NCI-H524 treated with DMSO at 0.1 percent for 48 hours (cell line): ENCODE results near the gene ASH1L.
"Not testable (repeated sequence)": the region's sequence is repeated elsewhere in the genome, so short reads cannot be mapped to it uniquely, and the experiment has no call there.

Experiments
- DNase-seq: peaks from one replicate; lab custom pipeline; 2025; lab: John Stamatoyannopoulos, UW

Gene ASH1L

DNA sequence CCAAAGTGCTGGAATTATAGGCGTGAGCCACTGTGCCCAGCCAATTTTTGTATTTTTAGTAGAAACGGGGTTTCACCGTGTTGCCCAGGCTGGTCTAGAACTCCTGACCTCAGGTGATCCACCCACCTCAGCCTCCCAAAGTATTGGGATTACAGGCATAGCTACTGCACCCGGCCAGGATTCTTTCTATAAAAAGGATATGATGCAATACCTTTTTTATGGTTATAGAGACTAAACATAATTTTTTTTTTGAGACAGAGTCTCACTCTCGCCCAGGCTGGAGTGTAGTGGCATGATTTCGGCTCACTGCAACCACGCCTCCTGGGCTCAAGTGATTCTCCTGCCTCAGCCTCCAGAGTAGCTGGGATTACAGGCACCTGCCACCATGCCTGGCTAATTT lies 233.7 kb downstream of the ASH1L start:
- DNase-seq = not testable (repeated sequence)

DNA sequence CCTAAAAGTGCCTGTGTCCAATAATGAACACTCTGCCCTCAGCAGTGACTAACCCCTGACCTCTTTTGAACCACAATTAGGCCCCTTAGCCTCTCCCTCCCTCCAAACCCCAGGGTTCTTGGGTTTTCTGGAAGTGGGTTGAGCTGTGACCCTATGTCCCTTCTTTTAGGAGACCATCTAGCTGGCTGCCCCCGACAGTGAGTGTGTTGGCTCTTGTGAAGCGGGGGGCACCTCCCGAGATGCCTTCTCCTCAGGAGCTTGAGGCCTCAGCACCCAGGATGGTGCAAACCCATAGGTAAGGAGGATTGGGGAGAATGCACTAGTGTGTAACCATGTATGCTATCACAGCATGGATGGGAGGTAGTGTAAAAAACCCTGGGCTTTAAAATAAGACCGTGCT lies 234.6 kb downstream of the ASH1L start:
- DNase-seq = no peak

DNA sequence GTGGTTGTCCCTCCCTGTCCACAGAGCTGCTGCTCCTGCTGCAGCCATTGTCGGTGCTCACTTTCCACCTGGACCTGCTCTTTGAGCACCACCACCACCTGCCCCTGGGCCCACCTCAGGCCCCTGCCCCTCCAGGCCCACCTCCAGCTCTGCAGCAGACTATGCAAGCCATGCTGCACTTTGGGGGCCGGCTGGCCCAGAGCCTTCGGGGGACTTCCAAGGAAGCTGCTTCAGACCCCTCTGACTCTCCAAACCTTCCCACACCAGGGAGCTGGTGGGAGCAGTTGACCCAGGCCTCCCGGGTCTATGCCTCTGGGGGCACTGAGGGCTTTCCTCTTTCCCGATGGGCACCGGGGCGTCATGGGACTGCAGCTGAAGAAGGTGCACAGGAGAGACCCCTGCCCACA lies 236.0 kb downstream of the ASH1L start:
- no peak for DNase-seq

DNA sequence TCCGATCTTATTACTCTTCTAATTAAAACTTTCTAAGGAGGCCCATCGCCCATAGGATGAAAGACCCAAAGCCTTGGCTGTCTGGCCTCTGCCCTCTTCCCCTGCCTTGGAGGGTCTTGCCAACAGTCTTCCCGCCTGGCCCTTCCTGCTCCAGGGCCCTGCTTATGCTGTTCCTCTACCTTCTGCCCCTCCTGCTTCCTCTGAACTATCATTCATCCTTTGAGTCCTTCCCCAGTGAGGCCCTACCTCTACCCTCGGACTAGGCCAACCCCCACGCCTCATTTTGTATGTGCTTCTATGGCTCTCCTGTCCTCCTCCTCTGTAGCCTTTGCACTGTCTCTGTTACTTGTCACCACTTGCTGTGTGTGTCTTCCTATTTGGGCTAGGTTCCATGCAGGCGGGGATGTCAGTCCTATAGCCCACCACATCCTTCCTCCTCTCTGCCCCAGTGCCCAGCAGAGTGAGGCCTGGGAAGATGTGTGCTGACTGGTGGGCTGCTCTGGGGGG lies 236.5 kb downstream of the ASH1L start:
- no peak for DNase-seq

DNA sequence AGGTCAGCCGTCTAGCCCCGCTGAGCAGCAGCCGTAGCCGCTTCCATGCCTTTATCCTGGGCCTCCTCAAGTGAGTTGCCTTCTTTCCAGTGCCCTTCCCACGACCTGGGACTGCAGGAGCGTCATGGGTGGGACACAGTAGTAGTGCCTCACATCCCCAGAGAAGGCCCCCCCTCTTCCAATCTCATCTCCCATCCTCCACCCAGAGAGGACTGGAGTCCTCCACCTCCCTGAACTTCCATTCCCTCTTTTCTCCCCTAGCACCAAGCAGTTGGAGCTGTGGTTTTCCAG lies 237.1 kb downstream of the ASH1L start:
- DNase-seq = no peak

DNA sequence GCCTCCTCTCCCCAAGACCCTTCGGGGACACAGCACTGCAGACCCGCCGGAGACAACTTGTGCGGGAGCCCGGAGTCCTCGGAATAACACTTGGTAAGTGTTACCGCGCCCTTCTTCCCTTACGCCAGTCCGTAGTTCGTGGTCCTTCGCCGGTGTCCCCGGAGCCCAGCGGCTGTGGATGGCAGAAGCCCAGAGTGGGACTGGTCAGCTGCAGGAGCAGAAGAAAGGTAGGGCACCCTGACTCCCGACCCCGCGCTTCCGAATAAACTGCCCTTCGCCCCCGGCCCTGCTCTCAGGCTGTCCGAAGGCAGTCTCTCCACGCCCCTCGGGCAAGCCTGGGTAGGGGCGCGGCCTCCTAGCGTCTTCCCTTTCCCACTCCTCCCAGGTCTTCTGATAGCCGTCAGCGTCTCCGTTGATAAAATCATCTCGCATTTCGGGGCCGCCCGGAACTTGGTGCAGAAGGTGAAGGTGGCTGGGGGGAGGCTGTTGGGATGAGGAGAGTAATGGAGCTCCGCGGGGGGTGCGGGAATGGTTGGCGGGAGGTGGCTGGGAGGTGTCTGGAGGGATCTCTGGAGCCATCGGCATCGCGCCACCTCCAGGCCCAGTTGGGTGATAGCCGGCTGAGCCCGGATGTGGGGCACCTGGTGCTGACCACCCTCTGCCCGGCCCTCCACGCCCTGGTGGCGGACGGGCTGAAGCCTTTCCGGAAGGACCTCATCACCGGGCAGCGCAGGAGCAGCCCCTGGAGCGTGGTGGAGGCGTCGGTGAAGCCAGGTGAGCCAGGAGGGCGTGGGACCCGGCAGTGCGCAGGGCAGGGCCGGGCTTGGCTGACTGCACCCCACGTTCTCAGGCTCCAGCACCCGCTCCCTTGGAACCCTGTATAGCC lies 237.6 kb downstream of the ASH1L start:
- DNase-seq = no peak

DNA sequence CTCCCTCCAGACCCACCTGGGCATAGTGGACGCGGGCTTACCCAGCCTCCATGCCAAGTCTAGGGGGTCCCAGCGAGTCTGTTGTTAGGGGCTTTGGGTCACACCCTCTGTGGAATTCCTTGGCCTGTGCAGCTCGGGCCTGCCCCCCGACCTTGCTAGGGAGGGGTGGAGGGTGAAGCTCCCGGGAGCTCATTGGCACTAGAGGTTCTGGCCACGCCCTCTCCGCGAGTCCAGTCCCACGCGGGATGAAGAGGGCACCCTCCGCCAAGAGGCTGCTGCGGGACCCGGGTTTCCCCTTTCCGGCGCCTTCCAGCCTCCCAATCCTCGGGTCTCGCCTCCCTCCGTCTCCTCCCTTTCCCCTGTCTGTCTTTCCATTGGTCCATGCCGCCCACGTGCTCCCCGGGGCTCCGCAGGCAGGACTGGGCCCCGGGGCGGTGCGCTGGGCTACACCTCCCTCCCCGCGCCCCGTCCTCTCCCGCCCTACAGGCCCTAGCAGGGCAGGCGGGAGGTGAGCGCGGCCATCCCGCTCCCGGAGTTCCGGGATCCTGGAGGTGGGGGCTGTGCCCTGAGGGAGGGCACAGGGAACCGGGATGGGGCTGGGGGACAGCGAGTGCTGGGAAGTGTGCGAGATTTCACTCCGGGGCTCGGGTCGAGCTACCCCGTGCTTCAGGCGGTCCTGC lies 238.4 kb downstream of the ASH1L start:
- DNase-seq = peak; percentile 65

DNA sequence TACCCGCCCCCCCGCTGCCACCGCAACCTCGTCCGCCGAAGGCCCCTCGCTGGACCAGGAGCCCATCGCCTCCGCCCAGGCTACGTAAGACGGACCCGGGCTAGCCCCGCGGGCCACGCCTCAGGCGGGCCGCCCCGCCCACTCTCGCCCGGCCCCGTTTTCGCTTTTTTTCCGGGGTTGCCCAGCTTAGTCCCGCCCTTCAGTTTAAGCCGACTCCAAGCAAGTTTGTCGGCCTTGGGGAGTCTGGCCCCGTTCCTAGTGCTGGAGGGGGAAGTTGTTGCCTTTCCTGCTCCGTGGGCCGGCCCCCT lies 238.9 kb downstream of the ASH1L start:
- DNase-seq = no peak

DNA sequence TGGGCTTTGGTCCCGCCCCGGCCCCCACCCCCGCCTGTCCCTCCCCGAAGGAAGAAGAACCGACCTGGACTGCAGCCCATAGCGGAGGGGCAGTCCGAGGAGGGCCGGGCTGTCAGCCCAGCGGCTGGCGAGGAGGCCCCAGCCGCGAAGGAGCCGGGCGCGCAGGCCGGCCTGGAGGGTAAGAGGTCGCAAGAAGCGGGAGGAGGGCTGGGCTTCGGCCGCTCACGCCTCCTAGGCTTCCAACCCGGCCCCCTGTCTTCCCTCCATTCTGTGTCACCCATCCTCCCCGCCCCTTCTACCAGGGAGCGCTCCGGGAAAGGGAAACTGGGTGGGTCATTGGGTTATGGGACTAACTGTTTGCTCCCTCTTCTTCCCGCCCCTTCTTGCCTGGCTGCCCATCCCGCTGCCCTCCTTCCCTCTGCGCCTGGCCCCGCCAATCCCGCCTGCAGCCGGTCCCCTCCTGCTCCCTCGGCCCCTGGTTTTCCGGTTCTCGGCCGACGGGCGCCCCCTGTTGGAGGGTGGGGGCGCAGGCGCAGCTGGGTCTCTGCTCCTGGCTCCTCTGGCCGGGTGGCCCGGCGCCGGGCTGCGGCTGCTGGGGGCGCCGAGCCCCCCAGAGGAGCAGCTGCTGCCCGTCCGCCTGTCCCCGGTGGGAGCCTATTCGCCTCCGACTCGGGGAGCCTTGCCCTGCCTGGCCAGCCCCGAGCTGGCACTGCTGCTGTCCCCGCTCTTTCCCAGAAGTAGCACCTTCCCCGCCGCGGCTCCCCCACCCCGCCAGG lies 239.5 kb downstream of the ASH1L start:
- DNase-seq = peak; percentile 28

DNA sequence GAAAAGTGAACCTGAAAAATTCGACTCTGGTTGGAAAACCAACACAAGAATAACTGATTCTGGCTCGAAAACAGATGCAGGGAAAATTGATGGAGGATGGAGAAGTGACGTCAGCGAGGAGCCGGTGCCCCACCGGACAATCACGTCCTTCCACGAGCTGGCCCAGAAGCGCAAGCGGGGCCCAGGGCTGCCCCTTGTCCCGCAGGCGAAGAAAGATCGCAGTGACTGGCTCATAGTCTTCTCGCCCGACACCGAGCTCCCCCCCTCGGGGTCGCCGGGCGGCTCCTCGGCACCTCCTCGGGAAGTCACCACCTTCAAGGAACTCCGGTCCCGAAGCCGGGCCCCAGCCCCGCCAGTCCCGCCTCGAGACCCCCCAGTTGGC lies 240.0 kb downstream of the ASH1L start:
- no peak for DNase-seq

DNA sequence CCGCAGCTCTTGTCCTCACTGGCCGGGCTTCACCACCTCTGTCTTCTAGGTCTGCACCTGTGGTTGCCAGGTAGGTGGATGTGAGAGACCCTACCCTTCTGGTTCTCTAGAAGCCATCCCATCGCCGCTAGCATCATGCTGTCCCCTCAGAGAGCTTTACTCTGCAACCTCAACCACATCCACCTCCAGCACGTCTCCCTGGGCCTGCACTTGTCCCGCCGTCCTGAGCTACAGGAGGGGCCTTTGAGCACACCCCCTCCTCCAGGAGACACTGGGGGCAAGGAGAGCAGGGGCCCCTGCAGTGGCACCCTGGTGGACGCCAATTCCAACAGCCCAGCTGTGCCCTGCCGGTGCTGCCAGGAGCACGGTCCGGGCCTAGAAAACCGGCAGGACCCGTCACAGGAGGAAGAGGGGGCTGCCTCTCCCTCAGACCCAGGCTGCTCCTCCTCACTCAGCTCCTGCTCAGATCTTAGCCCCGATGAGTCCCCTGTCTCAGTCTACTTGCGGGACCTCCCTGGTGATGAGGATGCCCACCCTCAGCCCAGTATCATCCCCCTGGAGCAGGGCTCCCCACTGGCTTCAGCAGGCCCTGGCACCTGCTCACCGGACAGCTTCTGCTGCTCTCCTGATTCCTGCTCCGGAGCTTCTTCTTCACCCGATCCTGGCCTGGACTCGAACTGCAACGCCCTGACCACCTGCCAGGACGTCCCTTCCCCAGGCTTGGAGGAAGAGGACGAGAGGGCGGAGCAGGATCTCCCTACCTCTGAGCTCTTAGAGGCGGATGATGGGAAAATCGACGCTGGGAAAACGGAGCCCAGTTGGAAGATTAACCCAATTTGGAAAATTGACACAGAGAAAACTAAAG lies 240.7 kb downstream of the ASH1L start:
- no peak for DNase-seq

DNA sequence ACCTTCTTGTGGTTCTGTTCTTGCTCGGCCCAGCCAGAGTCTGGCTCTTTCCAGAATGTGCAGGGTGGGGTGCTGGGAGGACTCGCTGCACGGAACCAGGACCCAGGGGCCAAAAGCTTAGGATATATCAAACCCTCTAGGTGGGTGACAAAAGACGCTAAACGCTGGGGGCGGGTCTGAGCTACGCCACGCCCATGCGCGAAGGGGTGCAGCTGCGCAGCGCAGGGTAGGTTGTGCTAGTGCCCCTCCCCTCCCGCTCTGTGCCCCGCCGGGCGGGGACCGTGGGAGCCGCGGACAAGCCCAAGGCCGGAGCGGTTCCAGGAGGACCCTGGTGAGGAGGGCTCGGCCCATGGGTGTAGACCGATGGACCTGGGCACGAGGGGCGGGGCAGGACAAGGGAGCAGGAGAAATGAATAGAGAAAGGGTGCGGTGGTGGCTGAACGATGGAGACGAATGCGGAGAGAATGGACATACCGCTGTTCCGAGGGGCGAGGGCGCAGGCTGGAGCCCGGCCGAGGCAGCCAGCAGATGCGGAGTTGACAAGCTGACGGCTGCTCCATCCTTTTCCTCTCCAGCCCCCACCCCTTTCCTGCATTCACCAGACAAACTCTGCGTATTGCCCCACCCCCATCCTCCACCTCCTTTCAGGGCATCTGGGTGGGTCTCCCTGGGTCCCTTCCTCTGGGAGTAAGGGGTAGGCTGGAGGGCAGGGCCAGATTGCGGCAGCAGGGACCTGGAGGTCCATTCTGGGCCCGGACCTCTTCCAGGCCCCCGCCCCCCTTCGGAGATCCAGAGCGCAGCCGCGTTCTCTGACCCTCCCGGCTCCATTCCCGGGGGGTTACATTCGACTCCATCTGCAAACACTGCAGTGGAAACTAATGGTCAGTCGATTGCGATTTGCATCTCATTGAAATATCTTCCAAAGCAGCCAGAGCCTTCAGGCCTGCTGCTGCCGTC lies 241.7 kb downstream of the ASH1L start, which contains the start of gene RUSC1:
TSS of gene RUSC1 (plus strand) at position 234 of the 957 bp plus-strand sequence. CDS start 880 bp downstream, outside the sequence.
- no peak for DNase-seq

DNA sequence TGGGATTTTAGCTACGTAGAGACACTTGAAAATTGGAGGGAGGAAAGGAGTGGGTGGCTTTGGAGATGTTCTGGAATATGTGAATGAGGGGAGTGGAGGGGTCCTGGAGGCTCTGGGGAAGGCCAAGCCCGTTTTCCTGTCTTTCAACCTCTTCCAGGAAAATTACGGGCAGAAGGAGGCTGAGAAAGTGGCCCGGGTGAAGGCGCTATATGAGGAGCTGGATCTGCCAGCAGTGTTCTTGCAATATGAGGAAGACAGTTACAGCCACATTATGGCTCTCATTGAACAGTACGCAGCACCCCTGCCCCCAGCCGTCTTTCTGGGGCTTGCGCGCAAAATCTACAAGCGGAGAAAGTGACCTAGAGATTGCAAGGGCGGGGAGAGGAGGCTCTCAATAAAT lies 242.4 kb downstream of the ASH1L start:
- no peak for DNase-seq

DNA sequence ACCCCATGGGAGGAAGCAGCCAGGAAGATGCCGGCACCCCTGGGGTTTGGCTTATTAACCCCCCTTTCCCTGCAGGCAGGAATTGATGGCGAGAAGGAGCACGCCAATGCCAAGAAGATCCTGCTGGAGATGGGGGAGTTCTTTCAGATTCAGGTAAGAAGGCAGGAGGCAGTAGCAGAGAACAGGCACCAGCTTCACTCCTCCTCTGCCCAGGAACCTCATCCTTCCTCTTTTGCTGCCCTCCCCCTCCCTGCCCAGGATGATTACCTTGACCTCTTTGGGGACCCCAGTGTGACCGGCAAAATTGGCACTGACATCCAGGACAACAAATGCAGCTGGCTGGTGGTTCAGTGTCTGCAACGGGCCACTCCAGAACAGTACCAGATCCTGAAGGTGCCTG lies 243.1 kb downstream of the ASH1L start:
- no peak for DNase-seq

DNA sequence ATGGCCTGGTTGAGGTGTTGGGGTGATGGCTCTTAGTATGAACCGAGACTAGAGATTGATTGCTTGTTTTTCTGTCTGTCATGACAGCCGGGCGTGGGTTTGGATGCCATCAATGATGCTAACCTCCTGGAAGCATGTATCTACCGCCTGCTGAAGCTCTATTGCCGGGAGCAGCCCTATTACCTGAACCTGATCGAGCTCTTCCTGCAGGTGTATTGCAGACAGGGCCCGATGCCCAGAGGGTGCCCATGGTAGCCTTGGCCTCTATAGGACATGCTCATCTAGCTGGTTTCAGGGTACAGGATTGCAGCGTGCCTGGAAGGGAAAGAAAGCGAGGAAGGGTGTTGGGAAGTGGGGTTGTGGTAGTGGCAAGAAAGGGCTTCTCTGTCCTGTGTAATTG lies 244.5 kb downstream of the ASH1L start:
- no peak for DNase-seq

DNA sequence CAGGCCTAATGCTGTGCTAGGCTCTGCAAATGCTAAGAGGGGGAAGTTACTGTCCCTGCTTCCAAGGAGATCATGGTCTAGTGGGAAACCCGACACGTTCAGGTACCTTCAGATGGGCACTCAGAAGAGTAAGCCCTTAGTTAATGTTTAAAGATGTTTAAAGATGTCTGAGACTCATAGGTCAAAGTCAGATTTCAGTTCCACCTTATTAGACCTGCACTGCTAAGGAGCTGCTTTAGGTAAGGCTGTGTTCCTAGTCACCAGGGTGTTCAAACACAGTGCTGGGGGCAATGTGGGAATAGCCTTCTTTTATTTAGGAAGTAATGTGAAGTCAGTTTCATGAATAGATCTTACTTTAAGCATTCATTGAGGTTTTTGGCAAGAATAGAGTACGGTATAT lies 245.7 kb downstream of the ASH1L start:
- no peak for DNase-seq

DNA sequence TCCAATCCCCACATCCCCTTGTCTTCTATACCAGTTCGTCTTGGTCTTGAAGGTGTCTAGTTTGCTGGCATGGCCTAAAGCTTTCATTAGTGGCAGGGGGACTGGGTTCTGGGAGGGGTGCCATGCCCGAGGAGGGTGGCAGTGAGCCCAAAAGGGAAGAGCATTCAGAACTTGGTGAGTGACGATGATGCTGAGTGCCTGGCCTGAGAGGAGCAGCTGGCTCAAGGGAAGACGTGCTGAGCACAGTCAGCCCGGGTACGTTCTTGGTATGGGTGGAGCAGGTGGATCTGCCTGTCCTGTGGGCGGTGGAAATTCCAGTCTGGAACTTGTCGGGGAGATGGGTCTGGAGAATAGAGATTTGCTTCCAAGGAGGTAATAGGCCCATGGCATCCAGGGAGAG lies 249.3 kb downstream of the ASH1L start:
- no peak for DNase-seq

DNA sequence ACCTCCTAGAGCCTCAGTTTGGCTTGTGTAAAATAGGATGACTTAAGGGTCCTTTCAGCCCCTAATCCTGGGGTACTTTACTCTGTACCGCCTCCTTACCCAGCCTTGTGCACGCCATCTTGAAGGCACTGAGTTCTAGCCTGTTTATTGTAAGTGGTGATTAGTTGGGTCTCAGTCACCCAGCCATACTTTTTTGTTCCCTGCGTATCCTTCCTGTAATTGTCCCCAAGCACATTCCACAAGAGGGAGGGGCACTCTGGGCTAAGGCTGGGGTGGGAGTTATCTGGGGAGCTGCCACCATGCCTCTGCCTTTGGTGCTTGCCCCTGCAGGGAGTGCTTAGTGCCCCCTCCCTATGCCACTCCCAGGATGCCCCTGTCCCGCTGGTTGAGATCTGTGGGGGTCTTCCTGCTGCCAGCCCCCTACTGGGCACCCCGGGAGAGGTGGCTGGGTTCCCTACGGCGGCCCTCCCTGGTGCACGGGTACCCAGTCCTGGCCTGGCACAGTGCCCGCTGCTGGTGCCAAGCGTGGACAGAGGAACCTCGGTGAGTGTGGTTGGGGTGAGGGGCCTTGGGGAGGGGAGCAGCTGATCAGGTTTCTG lies 253.1 kb downstream of the ASH1L start:
- DNase-seq = no peak

DNA sequence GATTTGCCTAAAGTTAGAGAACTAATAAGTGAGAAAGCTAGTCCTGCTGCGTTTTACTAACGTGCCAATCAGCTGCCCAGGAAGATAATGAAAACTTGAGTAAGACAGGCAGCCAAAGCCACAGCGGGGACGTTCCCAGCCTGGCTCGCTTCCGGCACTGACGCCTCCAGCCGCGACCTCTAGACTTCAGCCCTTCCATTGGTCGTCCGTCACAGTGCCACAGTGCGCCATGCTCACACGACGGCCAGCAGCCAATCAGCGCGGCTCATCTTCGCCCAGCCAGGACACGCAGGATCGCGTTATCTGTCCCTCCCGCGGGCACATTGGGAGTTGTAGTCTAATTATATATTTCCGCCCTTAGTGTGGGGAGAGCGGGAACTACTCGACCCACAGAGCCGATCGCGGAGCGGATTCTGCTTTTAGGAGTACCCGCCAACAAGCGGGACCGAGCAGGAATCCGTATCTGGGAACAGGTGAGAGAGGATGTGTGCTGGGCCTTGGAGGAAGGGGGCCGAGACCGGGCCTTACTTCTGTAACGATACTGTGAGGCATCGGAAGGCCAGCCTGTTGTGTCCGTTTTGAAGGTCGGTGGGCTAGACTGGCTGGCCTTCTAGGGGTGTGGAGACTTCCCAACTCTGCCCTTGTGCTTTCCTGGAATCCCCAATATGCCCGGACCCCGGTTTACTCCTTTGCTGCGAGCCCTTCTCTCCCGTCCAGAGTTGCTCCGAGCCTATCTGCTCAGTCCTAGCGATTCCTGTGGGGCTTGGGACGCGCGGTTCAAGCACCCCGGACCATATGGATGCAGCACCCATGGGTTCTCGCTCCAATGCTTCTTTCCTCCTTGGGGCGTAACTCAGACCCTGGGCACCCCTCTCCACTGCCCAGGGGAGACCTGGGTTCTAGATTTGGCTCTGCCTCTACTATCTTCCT lies 253.8 kb downstream of the ASH1L start, which contains the start of gene FDPS:
TSS of gene FDPS (plus strand) at position 374 of the 930 bp plus-strand sequence. CDS start 924 bp downstream, outside the sequence.
- peak; percentile 94 for DNase-seq
